Measurements from ENCODE around the gene PLVAP. TPM values are rescaled to one million over a fixed set of nuclear protein-coding genes. Genes with fewer than 3 reads are reported as not detected.

The PLVAP gene
- total RNA-seq, 1 donor from 2014 or later: 0.95 TPM

DNA sequence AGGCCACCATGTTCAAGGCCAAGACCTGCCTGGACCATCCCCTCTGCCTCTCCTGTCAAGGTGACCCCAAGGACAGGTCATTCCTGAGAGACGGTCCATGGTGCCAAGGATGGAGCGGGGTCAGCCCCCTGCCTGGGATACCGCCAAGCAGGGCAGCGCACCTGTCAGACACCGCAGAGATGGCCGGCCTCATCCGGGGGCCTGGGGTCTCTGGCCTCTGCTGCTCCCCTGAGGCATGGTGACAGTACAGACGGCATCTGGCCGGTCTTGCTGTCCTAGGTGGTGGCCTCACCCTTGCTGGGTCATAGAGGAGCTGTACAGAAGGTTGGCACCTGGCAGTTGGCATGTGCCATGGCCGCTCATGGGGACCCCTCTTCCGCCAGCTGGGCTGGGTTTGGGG lies 56.7 kb downstream of the PLVAP start:
- H3K9me3 Mint-ChIP-seq (ENCODE audit: unreplicated experiment): no peaks in the 10 kb centered on the region
- peaks cover 17% of the 10 kb centered on the region for H3K36me3 Mint-ChIP-seq (ENCODE audit: low read depth, unreplicated experiment)
- no peaks in the 10 kb centered on the region for H3K27me3 Mint-ChIP-seq (ENCODE audit: low read depth, unreplicated experiment)
- Histone ChIP-seq H4K20me1 (ENCODE audit: insufficient read depth, low read length) (peaks cover 19% of the 10 kb centered on the region), H3K4me1 (ENCODE audit: insufficient read depth, low read length) (no peaks in the 10 kb centered on the region), H3K4me2 (ENCODE audit: low read length) (no peak overlapping the region), H3K9me3 (ENCODE audit: insufficient read depth, low read depth, low read length) (no peaks in the 10 kb centered on the region), H3K9ac (ENCODE audit: low read length) (no peak overlapping the region), H3K4me3 (ENCODE audit: insufficient read depth, low read depth, low read length) (no peak overlapping the region), H3K27me3 (ENCODE audit: insufficient read depth, low read length) (no peaks in the 10 kb centered on the region), H2AFZ (ENCODE audit: low read depth, low read length) (no peak overlapping the region), H3K27ac (ENCODE audit: low read depth, low read length) (no peak overlapping the region), H3K79me2 (ENCODE audit: insufficient read depth, low read length) (no peaks in the 10 kb centered on the region), H3K36me3 (ENCODE audit: insufficient read depth, low read length) (peaks cover 3% of the 10 kb centered on the region)
- TF ChIP-seq EZH2 (IDR thresholded peaks at IDR 0.05; ENCODE audit: insufficient read depth, low read length): no peak
- TF ChIP-seq, protein P1, sequence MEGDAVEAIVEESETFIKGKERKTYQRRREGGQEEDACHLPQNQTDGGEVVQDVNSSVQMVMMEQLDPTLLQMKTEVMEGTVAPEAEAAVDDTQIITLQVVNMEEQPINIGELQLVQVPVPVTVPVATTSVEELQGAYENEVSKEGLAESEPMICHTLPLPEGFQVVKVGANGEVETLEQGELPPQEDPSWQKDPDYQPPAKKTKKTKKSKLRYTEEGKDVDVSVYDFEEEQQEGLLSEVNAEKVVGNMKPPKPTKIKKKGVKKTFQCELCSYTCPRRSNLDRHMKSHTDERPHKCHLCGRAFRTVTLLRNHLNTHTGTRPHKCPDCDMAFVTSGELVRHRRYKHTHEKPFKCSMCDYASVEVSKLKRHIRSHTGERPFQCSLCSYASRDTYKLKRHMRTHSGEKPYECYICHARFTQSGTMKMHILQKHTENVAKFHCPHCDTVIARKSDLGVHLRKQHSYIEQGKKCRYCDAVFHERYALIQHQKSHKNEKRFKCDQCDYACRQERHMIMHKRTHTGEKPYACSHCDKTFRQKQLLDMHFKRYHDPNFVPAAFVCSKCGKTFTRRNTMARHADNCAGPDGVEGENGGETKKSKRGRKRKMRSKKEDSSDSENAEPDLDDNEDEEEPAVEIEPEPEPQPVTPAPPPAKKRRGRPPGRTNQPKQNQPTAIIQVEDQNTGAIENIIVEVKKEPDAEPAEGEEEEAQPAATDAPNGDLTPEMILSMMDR (IDR thresholded peaks at IDR 0.05; ENCODE audit: insufficient read depth, low read depth, low read length): no peak
- no peaks in the 10 kb centered on the region for H3K4me1 Mint-ChIP-seq (ENCODE audit: low read depth, unreplicated experiment)
- no peak overlapping the region for H3K4me3 Mint-ChIP-seq (ENCODE audit: unreplicated experiment)
- DNase-seq (ENCODE audit: low read depth) (no peak), FAIRE-seq (no peak)
- no peak overlapping the region for H3K27ac Mint-ChIP-seq (ENCODE audit: unreplicated experiment)

DNA sequence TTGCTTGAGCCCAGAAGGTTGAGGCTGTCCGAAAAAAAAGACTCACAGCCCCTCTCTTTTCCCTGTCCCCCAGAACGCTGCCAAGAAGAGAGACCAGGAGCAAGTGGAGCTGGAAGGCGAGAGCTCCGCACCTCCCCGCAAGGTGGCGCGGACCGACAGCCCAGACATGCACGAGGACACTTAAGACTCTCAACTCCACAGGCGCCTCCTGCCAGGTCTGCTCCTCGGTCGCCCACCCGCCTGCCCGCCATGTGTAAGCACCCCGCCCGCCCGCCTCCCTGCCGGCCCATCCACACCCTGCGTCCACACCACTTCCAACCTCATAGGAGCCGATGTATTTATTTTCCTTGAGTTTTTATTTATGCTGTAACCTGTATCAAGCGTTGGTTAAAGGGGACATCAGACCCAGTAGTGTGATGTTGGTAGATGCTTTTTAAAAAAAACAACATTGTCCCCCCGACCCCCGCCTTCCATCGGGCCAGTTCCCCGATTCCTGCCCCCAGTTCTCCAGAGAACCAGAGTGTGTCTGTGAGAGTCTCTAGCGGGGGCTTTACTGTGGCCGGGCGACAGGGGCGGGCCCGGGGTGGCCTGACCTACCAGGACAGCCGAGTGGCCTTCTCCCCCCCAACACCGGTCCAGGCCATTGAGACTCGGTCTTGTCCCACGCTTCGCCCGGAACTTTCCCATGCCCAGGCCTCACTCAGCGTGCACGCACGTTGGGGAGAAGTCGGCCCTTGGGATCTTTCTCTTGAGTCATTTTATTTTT lies 57.5 kb downstream of the PLVAP start:
- no peak for TF ChIP-seq EZH2 (IDR thresholded peaks at IDR 0.05; ENCODE audit: insufficient read depth, low read length)
- TF ChIP-seq, protein P1 (IDR thresholded peaks at IDR 0.05; ENCODE audit: insufficient read depth, low read depth, low read length): no peak
- H3K36me3 Mint-ChIP-seq (ENCODE audit: low read depth, unreplicated experiment): peaks cover 17% of the 10 kb centered on the region
- Histone ChIP-seq H3K9me3 (ENCODE audit: insufficient read depth, low read depth, low read length) (no peaks in the 10 kb centered on the region), H3K36me3 (ENCODE audit: insufficient read depth, low read length) (peaks cover 3% of the 10 kb centered on the region), H3K9ac (ENCODE audit: low read length) (no peak overlapping the region), H3K4me1 (ENCODE audit: insufficient read depth, low read length) (no peaks in the 10 kb centered on the region), H3K27me3 (ENCODE audit: insufficient read depth, low read length) (no peaks in the 10 kb centered on the region), H3K27ac (ENCODE audit: low read depth, low read length) (no peak overlapping the region), H3K79me2 (ENCODE audit: insufficient read depth, low read length) (no peaks in the 10 kb centered on the region), H3K4me2 (ENCODE audit: low read length) (no peak overlapping the region), H2AFZ (ENCODE audit: low read depth, low read length) (no peak overlapping the region), H4K20me1 (ENCODE audit: insufficient read depth, low read length) (peaks cover 19% of the 10 kb centered on the region), H3K4me3 (ENCODE audit: insufficient read depth, low read depth, low read length) (no peak overlapping the region)
- no peaks in the 10 kb centered on the region for H3K4me1 Mint-ChIP-seq (ENCODE audit: low read depth, unreplicated experiment)
- no peaks in the 10 kb centered on the region for H3K9me3 Mint-ChIP-seq (ENCODE audit: unreplicated experiment)
- H3K27me3 Mint-ChIP-seq (ENCODE audit: low read depth, unreplicated experiment): no peaks in the 10 kb centered on the region
- FAIRE-seq (no peak), DNase-seq (ENCODE audit: low read depth) (no peak)
- H3K4me3 Mint-ChIP-seq (ENCODE audit: unreplicated experiment): no peak overlapping the region
- H3K27ac Mint-ChIP-seq (ENCODE audit: unreplicated experiment): no peak overlapping the region

DNA sequence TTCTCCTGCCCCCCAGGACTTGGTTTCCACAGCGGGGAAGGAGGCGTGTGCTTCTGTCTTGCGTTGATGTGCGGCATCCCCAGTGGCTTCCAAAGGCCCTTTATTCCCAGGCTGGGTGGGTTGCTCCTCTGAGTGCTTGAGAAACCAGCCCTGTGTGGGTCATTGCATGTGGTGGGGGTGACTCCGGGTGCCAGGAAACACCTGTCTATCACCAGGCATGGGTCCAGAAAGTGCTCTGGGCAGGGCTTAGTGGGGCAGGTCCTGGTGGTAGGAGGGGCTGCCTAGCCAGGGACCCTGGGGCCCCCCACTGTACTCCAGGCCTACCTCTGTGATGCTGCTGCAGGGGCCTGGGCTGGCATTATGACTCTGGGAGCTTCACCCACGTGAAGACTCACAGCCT lies 58.2 kb downstream of the PLVAP start:
- Histone ChIP-seq H2AFZ (ENCODE audit: low read depth, low read length) (no peak overlapping the region), H3K4me2 (ENCODE audit: low read length) (no peak overlapping the region), H3K4me1 (ENCODE audit: insufficient read depth, low read length) (no peaks in the 10 kb centered on the region), H3K4me3 (ENCODE audit: insufficient read depth, low read depth, low read length) (no peak overlapping the region), H3K79me2 (ENCODE audit: insufficient read depth, low read length) (peaks cover 4% of the 10 kb centered on the region), H3K9me3 (ENCODE audit: insufficient read depth, low read depth, low read length) (no peaks in the 10 kb centered on the region), H3K36me3 (ENCODE audit: insufficient read depth, low read length) (peaks cover 3% of the 10 kb centered on the region), H3K9ac (ENCODE audit: low read length) (no peak overlapping the region), H3K27me3 (ENCODE audit: insufficient read depth, low read length) (no peaks in the 10 kb centered on the region), H4K20me1 (ENCODE audit: insufficient read depth, low read length) (peaks cover 24% of the 10 kb centered on the region), H3K27ac (ENCODE audit: low read depth, low read length) (no peak overlapping the region)
- TF ChIP-seq, protein P1 (IDR thresholded peaks at IDR 0.05; ENCODE audit: insufficient read depth, low read depth, low read length): no peak
- no peak for TF ChIP-seq EZH2 (IDR thresholded peaks at IDR 0.05; ENCODE audit: insufficient read depth, low read length)
- no peaks in the 10 kb centered on the region for H3K4me1 Mint-ChIP-seq (ENCODE audit: low read depth, unreplicated experiment)
- H3K4me3 Mint-ChIP-seq (ENCODE audit: unreplicated experiment): no peak overlapping the region
- no peak for DNase-seq (ENCODE audit: low read depth)
- H3K36me3 Mint-ChIP-seq (ENCODE audit: low read depth, unreplicated experiment): peaks cover 17% of the 10 kb centered on the region
- no peaks in the 10 kb centered on the region for H3K27me3 Mint-ChIP-seq (ENCODE audit: low read depth, unreplicated experiment)
- no peaks in the 10 kb centered on the region for H3K9me3 Mint-ChIP-seq (ENCODE audit: unreplicated experiment)
- no peak for FAIRE-seq
- no peak overlapping the region for H3K27ac Mint-ChIP-seq (ENCODE audit: unreplicated experiment)
